ENCODE results near the gene H2BK1.

H2BK1 gene

DNA sequence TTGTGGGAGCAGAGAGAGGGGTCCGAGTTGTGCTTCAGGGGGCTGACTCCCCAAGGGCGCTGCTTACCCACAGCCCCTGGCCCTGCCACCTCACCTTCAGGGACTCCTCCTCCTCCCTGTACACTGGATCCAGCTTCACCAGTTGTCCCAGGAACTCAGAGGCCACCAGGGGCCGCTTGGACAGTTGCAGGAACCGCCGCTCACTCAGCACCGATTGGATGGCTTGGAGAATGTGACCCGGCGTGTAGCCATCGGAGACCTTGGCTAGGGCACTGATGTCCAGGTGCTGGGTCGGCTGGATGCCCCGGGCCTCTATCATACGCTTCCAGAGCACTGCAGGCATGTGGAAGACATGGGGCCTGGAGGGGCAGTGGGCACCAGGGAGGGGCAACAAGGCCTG lies 18.7 kb downstream of the H2BK1 start:
- DNase-seq (ENCODE audit: extremely low read depth, low read depth) = no peak
- TF ChIP-seq, protein P1, sequence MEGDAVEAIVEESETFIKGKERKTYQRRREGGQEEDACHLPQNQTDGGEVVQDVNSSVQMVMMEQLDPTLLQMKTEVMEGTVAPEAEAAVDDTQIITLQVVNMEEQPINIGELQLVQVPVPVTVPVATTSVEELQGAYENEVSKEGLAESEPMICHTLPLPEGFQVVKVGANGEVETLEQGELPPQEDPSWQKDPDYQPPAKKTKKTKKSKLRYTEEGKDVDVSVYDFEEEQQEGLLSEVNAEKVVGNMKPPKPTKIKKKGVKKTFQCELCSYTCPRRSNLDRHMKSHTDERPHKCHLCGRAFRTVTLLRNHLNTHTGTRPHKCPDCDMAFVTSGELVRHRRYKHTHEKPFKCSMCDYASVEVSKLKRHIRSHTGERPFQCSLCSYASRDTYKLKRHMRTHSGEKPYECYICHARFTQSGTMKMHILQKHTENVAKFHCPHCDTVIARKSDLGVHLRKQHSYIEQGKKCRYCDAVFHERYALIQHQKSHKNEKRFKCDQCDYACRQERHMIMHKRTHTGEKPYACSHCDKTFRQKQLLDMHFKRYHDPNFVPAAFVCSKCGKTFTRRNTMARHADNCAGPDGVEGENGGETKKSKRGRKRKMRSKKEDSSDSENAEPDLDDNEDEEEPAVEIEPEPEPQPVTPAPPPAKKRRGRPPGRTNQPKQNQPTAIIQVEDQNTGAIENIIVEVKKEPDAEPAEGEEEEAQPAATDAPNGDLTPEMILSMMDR (IDR thresholded peaks at IDR 0.05; ENCODE audit: low read depth, low read length) = no peak

DNA sequence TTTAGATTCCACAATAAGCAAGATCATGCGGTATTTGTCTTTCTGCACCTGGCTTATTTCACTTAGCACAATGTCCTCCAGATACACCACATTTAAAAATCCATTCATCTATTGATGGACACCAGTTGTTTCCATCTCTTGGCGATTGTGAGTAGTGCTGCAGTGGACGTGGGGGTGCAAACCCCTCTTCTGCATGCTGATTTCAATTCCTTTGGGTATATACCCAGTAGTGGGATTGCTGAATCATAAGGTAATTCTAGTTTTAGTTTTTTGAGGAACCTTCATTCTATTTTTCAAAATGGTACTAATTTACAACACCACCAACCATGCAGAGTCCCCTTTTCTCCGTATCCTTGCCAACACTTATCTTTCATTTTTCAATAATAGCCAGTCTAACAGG lies 21.2 kb downstream of the H2BK1 start:
- TF ChIP-seq, protein P1 (IDR thresholded peaks at IDR 0.05; ENCODE audit: low read depth, low read length) = no peak
- no peak for DNase-seq (ENCODE audit: extremely low read depth, low read depth)

DNA sequence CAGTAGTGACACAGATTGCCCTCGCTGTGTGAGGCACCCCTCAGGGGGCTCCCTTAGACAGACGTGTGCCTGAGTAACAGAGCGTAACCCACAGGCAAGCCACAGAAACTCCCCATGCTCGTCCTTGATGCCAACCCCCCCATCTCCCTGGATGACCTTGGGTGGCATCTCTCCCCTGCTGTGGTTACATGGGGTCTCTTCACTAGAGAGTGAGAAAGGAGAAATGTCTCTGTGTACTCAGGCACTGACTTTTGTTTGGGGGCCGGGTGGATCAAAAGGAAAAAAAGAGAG lies 22.1 kb downstream of the H2BK1 start:
- TF ChIP-seq, protein P1 (IDR thresholded peaks at IDR 0.05; ENCODE audit: low read depth, low read length) = no peak
- DNase-seq (ENCODE audit: extremely low read depth, low read depth) = no peak

DNA sequence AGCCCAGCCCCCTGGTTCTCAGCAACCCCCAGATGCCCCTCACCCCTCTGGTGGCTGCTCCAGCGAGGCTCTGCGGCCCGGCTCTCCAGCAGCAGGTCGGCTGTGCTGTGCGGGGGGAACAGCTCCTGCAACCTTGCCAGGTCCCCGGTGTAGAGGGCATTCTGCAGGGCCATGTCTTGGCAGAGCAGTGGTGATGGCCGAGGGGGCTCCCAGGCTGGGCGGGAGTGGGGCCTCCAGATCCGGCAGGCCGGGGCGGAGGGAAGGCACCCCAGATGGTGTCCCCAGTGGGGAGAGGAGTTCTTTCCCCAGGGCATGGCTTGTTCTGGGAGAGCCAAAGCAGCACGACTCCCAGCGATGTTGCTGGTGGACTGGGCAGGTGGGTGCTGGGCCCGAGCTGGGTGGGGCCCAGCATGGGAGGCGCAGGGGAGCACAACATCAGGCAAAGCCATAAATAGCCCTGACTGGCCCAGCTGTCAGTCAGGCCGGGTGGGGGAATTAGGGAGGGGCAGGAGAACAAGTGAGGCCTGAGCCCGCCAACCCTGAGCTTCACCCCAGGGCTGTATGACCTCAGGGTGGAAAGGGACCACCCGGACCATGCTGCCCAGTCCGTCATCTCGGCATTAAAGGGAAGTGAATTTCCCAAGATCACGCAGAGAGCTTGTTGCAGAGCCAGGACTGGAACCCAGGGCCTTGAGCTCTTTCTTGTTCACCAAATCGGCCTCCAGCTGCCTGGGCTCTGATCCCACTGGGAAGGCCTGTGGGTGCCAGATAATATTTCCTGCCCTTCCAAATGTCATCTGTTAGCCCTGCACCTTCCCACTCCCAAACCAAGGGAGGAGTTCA lies 22.7 kb downstream of the H2BK1 start:
- DNase-seq (ENCODE audit: extremely low read depth, low read depth) = no peak
- TF ChIP-seq, protein P1 (IDR thresholded peaks at IDR 0.05; ENCODE audit: low read depth, low read length) = no peak

DNA sequence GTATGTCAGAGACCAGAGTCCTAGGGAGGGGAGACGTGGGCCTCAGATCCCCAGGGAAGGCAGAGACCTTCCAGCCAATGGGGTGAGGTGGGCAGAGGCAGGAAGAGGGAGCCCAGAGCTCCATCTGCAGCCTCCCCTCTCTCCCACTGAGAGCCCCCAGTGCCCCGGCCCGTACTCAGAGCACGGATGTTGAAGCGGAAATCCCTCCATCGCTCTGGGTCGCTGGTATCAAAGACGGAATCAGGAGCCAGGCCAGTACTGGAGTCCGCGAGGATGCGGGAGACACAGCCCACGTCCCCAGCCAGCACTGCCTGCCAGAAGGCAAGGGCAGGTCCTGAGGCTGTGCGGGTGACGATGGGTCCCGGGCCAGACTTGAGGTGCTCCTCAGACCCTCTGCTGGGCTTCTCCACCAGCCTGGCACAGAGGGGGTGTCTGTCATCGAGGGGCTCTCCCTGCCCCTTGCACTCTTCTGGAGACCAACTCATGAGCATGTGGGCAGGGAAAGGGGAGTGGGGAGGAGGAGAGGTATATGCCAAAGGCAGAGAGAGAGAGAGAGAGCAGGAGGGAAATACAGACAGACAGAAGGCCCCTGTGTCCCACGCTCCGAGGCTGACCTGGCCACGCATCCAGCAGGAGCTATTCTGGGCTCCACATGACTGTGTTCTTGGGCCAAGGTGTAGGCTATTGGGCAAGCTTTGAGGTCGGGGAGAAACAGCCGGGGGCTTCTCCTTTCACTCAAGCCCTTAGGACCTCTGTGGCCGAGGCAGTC lies 23.5 kb downstream of the H2BK1 start, which contains the start of gene ASB10:
TSS of gene ASB10 (minus strand) at position 611 of the 769 bp plus-strand sequence. CDS start at position 491, 120 bp downstream.
- DNase-seq (ENCODE audit: extremely low read depth, low read depth) = no peak
- TF ChIP-seq, protein P1 (IDR thresholded peaks at IDR 0.05; ENCODE audit: low read depth, low read length) = no peak

DNA sequence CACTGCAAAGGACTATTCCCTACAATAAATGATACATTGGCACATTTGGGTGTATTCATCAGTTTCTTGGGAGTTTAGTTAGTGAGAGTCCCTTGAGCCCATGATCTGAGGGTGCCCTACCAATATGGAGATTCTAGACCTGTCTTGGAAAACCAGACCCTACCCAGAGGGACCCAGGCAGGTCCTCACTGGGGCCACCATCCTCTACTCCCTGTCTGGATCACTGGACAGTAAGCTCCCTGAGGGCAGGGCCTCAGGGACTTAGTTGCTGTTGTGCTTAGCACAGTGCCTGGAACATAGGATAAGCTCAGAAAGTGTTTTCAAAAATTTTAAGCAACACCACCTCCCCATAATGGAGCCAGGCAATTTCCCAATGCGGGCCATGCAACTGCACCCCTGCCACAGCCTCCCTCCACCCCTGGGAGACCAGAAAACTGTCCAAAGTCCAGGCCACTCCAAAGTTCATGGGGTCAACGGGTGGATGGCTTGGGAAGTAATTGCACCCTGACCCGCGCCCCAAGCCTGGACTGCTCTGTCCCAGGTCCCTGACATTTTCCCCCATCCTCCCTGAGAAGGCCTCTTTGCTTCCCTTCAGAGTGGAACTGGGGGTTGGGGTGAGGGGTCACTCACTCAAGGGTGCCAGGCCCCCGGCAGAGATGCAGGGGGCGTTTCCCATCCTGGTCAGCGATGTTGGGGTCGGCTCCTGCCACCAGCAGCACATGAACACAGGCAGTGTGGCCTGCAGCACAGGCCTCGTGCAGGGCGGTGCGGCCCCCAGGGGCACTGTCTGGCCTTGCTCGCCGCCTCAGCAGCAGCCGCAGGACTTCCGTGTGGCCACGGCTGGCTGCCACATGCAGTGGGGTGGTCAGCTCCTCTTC lies 24.3 kb downstream of the H2BK1 start:
- no peak for DNase-seq (ENCODE audit: extremely low read depth, low read depth)
- TF ChIP-seq, protein P1 (IDR thresholded peaks at IDR 0.05; ENCODE audit: low read depth, low read length) = no peak
